Skeletal muscle cell (primary cell): Measurements from ENCODE around the gene STX12.
A peak's percentile ranks its signal among the peaks of the same experiment; 100 is the strongest.

Experiments used
- DNase-seq: peaks from one replicate; pipeline ENCODE4 v3.0.0-alpha.2; 2010; ENCODE audit warnings: low read depth
- H3K4me3 ChIP-seq: 2 replicates; pipeline ENCODE4 v1.5.1; 2011; ENCODE audit warnings: low read depth, mild to moderate bottlenecking, control low read depth, low read length, moderate library complexity

The STX12 gene

DNA sequence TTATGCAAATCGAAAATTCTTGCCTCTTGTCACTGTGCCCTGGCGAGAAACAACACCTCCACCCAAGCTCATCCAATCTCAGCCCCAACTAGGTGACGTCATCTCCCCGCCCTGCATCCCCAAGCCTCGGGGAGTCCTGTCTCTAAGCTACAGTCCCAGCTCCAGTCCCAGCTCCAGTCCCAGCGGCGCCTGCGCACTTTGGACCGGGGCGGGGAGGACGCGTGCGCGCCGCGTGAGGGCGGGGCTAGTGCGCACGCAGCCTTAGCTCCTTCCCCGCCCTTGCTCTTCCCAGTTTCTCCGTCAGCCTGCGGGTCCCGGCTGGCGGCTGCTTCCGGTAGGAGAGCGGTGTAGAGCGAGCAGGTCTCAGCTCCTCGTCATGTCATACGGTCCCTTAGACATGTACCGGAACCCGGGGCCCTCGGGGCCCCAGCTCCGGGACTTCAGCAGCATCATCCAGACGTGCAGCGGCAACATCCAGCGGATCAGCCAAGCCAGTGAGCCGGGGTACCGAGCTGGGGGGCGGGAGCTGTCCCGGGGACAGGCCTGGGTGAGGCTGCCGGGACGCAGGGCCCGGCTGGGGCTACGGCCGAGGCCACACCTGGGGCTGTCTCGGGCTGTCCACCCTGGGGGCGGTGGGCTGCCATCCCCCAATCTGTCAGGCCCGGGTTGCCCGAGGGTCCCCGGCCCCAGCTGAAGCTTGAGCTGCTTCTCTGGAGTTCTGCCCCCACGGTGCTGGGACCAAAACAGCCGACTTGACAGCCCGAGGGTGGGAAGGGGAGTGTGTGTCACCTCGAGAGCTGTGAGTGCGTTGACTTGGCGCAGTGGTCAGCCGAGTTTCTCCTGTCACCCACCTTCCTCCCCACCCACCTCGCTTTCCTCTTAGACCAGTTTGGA, at the start of gene STX12:
Gene STX12 (plus strand): TSS at position 288 of the 894 bp plus-strand sequence. CDS start 89 bp downstream, at position 377.
- DNase-seq = peak; percentile 98
- peak within 1 kb of the TSS; percentile 98 for H3K4me3 ChIP-seq

DNA sequence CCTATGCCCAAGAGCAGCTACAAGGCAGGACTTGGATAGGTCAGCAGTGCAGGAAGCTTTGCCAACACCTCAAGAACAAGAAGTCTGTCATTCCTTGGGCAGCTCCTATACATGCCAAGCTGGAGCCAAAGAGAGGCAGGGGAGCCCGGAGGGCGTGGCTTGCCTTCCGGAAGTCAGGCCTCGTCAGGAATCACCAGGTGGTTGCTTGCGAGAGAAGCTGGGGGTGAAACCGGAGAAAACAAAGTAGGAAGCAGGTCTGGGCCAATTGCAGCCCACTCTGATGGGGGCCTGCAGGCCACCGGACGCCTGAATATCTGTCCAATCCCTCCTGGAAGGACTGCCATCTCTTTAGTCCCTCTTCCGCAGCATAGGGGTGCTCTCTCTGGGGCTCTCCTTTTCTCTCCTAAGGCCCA, 48.1 kb upstream of the STX12 start:
- no peak for DNase-seq
- peak overlapping the region; percentile 46 for H3K4me3 ChIP-seq

DNA sequence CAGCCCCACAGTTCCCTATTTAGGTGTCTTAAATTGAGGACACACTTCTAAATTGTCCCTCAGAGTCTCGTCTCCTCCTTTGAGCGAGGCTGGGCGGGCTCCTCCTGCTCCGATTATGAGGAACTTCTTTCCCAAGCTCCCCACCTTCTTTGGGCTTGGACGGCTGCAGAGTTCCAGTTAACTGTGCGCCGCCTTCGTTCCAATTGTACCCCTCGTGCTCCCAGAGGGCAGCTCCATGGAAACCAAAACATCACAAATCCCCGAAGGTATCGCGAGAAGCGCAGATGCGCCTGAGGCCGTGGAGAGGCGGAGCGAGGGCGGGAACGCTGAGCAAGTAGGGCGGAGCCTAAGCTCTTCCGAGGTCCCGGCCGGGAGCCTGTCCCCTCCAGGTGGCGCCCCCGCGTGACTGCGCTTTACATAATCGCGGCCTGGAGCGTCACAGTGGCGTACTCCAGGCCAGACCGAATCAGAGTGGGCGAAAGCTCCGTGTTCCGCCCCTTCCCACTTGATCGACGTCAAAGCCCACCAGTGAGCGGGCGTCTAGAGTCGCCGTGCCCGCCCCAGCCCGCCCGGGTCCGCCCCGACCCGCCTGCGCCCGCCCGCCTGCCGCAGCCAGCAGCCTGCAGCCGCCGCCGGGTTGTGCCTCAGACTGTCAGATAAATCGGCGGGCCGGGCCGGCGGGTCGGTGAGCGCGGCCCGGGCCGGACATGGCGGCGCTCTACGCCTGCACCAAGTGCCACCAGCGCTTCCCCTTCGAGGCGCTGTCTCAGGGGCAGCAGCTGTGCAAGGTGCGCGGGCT, 47.4 kb upstream of the STX12 start, which contains the start of gene FAM76A:
Gene FAM76A (plus strand): TSS at position 588 of the 799 bp plus-strand sequence. CDS start 120 bp downstream, at position 708.
- DNase-seq = peak; percentile 97
- peak within 1 kb of the TSS; percentile 72 for H3K4me3 ChIP-seq

DNA sequence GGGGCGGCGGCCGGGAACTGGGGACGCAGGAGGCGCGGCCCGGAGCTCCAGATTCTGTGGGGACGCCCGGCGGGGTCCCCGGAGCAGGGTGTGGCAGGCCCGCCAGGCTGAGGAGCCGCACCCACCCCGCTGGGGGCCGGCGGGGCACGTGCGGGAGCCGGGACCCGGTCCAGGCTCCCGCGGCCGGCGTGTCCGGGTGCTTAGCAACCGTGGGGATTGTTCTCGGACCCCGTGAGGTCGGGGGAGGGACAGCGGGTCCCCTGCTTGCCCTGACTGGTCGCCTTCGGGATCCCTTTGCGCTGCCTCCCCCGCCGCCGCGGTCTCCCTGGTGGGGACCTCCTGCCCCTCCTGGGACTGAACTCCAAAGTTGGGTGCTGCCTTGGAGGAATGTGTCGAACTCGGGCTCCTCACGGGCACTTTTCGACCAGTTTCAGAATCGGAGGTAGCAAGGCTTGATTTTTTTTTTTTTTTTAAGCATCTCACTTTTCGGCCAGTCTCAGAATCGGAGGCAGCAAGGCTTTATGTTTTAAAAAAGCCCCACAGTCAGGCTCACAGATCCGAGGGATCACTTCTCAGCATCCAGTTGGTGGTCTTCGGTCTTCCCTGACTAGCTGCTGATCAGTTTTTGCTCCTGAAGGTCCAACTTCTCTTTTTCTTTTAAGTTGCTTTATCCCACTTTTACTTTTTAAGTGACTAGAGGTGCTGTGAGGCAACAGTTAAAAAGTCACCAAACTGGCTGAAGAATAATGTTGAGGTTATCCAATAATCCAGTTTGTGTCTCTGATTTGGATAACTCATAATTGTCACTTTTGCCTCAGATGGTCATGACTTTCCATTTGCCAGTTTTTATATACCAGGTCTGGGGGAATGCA, 46.6 kb upstream of the STX12 start:
- DNase-seq = no peak
- H3K4me3 ChIP-seq = peak overlapping the region; percentile 72

DNA sequence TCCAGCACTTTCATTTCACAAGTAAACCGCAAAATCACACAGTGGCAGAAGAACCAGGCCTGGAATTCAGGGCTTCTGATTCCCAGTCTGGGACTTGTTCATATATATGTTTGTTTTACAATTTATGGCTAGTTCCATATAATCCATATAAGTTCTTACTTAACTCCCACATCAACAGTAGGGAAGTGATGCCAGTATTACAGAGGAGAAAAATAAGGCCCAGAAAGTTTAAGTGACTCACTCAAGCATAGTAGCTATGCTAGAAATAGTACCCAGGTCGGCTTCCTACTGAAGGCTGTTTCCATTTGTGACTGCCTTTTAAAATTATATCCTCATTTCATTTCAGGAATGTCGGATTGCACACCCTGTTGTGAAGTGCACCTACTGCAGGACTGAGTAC, 45.9 kb upstream of the STX12 start:
- H3K4me3 ChIP-seq = peak overlapping the region; percentile 72
- DNase-seq = peak; percentile 13

DNA sequence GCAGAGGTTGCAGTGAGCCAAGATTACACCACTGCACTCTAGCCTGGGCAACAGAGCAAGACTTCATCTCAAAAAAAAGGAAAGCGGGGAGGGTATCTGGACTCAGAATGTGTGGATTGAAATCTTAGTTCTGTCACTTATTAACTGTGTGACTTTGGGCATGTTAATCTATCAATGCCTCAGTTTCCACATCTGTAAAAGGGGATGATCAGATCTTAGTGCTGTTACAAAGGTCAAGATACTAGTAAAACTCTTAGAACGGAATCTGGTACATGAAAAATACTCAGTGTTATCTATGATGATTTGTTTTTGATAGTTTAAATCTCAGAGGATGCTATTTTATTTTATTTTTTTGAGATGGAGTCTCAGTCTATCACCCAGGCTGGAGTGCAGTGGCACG, 36.8 kb upstream of the STX12 start:
- DNase-seq = no peak
- H3K4me3 ChIP-seq = no peak overlapping the region

DNA sequence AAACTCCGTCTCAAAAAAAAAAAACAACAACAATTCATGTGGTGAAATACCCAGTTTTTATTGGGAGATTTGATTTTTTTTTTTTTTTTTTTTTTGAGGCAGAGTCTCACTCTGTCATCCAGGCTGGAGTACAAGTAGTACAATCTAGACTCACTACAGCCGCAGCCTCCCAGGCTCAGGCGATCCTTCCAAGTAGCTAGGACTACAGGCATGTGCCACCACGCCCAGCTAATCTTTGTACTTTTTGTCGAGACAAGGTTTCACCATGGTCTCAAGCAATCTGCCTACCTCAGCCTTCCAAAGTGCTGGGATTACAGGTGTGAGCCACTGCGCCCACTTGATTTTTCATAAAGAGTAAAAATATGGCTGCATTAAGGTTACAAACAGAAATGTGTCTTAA, 31.9 kb upstream of the STX12 start:
- no peak for DNase-seq

DNA sequence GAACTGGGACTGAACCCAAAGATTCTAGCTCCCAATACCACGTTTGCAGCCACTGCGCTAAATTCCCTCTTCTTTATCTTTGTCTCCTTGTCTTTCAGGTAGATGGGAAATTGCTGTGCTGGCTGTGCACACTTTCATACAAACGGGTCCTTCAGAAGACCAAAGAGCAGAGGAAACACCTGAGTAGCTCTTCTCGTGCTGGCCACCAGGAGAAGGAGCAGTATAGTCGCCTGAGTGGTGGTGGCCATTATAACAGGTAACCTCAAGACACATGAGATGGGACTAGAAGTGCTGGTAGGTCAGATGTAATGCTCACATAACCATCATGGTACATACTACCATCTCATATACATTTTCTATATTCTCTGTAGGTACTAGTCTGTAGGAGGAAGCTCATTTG, 28.5 kb upstream of the STX12 start:
- H3K4me3 ChIP-seq = no peak overlapping the region
- DNase-seq = no peak

More for the DNA sequence above, 31.9 kb upstream of the STX12 start:
- H3K4me3 ChIP-seq = no peak overlapping the region

DNA sequence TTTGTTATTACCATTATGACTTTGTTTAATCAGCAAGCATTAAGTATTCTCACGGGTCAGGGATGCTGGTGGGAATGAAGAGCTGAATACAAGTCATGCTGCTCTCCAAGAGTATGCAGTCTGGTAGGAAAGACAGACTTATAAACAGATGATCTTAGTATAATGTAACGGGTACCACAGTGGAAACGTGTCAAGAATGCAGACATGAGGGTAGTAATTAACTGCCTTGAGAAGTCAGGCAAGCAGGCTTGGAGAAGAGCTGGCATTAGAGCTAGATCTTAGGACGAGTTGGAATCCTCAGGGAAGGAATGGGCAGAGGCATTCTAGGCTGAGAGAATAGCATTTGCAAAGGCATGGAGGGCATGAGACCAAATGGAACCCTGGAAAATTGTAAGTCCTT, 27.6 kb upstream of the STX12 start:
- no peak overlapping the region for H3K4me3 ChIP-seq
- no peak for DNase-seq

DNA sequence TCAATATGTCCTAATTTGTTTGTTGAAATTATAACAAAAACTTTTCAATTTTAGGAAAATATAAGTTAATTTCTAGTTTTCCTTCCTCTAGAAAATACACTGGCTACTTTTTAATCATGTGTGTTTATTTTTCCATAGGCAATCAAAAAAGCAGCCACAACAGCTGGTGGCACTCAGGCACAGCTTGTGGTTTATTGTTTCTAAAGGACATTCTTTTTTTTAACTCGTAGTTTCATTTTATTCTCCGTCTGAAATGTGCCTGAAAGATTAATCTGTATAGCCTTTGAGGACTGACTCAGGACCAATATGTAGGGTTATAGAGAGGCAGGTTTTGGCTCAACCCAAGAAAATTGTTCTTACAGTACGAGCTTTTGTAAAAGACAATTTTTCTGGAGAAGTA, 20.7 kb upstream of the STX12 start:
- H3K4me3 ChIP-seq = no peak overlapping the region
- no peak for DNase-seq

DNA sequence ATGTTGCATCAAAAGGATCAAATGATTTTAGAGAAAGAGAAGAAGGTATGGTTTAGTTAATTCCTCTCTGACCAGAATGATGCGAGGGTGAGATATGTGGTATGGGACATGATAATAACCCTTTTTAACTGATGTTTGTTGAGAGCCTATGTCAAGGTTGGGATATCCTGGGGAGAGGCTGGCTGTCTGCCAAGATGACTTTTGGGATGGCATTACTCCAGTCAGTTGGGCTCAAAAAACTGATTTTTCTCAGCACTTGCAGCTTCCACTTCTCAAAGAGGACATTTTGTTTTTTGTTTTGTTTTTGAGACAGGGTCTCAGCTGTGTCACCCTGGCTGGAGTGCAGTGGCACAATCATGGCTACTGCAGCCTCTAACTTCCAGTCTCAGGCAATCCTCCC, 17.7 kb upstream of the STX12 start:
- DNase-seq = no peak

DNA sequence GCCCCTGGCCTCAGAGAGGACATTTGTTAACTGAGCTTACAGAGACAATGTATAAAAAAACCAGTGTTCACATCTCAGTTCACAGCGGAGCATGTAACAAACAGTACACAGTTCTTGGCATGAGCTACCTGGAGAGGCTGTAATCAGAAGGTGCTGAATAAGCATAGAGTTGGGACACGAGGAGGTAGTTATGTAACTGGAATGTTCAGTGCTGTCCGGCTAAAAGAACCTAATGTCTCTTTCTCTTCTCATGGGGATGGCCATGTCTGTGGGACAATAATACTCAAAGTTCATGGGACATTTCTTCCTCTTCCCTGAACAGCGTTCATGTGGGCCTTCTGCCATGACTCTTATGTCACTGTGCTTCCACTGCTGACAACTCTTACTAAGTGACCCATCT, 17.2 kb upstream of the STX12 start:
- DNase-seq = no peak
- H3K4me3 ChIP-seq = no peak overlapping the region

More for the DNA sequence above, 17.7 kb upstream of the STX12 start:
- H3K4me3 ChIP-seq = no peak overlapping the region

DNA sequence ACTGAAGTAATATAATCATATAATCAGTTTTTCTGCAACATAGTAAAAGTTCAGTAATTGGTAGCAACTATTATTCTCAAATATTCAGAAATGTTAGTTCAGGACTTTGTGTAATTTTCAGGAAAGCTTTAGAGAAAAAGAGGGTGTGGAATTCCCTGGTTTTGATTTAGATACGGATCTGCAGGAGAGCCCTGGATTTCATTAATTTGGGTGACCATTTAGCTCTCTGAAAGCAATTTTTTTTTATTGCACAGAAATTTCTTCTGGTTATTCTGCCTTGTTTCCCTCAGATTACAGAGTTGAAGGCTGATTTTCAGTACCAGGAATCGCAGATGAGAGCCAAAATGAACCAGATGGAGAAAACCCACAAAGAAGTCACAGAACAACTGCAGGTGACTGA, 13.8 kb upstream of the STX12 start:
- no peak overlapping the region for H3K4me3 ChIP-seq
- DNase-seq = no peak

DNA sequence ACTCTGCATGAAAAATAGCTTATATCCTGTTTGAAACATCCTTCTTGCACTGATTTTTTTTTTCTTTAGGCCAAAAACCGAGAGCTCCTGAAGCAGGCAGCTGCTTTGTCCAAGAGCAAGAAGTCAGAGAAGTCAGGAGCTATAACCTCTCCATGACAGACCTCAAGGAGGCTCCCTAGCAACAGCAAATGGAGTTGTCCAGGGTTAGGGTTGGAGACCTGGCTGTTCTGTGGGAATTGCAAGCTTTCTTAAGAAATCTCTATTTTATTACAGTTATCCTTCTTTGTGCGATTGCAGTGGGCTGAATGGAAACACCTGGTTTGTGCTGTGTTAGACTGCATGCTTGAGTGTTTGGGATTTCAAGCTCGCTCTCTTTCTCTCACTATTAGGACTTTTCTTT, 12.6 kb upstream of the STX12 start:
- DNase-seq = no peak
- no peak overlapping the region for H3K4me3 ChIP-seq

DNA sequence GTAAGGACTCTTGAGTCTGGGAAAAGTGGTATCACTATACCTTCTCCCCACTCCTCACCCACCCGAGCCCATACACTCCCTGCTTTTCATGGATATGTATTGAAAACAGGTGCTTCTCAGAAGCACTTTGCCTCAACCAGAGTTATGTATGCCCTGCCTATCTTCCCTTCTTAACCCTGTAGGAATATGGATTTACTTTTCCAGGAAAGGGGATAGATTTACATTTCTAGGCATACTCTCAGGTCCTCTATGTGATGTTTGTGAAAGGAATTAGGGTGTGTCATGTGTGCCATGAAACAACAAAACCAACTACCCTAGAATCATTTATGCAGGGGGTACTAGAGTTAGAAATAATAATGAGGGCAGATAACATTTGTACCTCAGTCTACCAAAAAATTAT, 11.0 kb upstream of the STX12 start:
- DNase-seq = no peak
- H3K4me3 ChIP-seq = no peak overlapping the region

DNA sequence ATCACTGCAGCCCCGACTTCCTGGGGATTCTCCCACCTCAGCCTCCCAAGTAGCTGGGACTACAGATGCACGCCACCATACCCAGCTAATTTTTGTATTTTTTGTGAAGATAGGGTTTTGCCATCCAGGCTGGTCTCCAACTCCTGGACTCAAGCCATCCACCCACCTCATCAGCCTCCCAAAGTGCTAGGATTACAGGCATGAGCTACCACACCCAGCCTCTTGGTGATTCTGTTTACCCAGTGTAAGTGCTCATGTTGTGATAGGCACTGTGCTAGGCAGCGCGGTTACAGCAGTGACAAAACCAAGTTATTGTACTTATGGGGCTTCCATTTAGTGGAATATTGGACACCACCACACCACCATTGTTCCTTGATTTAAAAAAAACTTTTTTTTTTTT, 9.7 kb upstream of the STX12 start:
- DNase-seq = no peak
- no peak overlapping the region for H3K4me3 ChIP-seq

DNA sequence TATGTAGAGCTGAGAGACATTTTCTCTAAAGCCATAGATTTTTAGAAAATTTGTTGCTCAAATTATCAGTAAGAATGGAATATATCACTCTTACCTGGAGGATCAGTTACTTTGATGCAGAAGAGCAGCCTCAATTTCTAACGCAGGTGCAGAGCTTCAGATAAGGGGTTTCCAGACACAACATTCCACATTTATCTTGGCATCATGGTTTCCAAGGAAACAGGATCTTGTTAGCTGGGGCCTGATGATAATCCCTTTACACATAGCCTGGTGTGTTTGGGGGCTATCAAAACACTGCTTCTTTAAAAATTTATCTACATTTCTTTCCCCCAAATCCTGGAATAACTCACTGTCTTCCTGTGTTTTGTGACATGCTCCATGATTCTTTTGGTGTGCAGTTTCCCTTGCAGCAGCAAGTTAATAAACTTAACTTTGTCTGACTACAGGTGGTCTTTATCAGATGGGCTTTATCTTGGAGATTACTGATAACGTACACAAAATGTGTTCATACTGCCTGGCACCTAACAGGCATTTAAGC, 2.7 kb upstream of the STX12 start:
- no peak for DNase-seq
- no peak overlapping the region for H3K4me3 ChIP-seq

DNA sequence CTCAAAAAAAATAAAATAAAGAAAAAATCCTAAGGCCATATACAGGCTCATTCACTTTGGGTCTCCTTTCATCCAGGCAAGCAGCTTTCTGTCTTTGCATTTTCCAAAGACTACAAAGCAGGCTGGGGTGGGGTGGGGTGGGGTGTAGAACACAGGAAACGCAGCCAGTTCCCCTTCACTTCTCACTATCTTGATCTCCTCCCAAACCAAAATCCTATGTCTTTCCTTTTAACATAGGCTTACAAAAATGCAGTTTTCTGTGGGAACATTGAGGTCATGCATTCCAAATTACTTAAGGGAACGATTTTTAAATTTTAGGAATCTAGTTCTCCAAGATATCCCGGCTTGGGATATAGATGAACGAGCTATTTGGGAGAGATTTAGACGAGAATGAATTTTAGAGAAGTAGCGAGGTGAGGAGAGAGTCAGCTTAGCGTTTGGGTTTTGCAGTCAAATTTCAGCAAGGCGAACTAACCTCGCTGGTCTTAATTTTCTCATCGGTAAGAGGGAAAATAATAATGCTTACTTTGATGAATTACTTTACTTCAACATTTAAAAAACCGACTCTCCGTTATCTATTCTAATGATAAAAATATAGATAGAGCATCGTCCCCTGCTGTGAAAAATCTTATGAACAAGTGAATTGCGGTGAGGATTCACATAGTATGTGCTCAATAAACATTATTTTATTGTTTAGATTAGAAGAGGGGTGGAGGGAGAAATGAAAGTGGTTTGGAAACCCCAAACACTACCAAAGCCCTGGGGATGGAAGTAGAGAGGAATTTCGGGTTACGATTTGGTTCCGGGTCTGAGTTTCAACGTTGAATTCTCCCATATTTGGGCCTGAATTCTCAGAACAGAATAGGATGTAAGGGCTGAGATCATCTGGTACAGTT, 735 bp upstream of the STX12 start:
- H3K4me3 ChIP-seq = peak overlapping the region; percentile 98
- DNase-seq = no peak
